Right lobe of liver (tissue), 4 donors: ENCODE data around the gene USP33.
"Not testable (repeated sequence)": the region's sequence is repeated elsewhere in the genome, so short reads cannot be mapped to it uniquely, and the experiment has no call there.

Experiments used
- POLR2A ChIP-seq: fragments of 450-650 bp; IDR thresholded peaks from one replicate; pipeline ENCODE4 v1.6.1; 2017; ENCODE audit warnings: antibody characterized with exemption, mild to moderate bottlenecking
- TF ChIP-seq, protein P1 (sequence below), 4 donors: fragments of 200-600 bp in 3 of 4; fragments of 450-650 bp in 1 of 4; IDR thresholded peaks; one replicate each; pipeline versions ENCODE4 v1.5.1 to v1.8.0; 2016 to 2022; ENCODE audit warnings: antibody characterized with exemption in 4 of 4, mild to moderate bottlenecking in 2 of 4
- donor health status: DM: no; HTN: no; CAD: no.
- donor health status: DM: no; HTN: no; CAD: no.
- donor health status: DM: no; HTN: yes; CAD: no.

DNA sequence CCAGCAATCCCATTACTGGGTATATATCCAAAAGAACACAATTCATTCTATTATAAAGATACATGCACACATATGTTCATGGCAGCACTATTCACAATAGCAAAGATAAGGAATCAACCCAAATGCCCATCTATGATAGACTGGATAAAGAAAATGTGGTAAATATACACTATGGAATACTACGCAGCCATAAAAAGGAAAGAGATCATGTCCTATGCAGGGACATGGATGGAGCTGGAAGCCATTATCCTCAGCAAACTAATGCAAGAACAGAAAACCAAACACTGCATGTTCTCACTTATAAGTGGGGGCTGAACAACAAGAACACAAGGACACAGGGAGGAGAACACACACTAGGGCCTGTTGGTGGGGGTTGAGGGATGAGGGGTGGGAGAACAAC is 60.0 kb downstream of the USP33 start:
- TF ChIP-seq, protein P1, sequence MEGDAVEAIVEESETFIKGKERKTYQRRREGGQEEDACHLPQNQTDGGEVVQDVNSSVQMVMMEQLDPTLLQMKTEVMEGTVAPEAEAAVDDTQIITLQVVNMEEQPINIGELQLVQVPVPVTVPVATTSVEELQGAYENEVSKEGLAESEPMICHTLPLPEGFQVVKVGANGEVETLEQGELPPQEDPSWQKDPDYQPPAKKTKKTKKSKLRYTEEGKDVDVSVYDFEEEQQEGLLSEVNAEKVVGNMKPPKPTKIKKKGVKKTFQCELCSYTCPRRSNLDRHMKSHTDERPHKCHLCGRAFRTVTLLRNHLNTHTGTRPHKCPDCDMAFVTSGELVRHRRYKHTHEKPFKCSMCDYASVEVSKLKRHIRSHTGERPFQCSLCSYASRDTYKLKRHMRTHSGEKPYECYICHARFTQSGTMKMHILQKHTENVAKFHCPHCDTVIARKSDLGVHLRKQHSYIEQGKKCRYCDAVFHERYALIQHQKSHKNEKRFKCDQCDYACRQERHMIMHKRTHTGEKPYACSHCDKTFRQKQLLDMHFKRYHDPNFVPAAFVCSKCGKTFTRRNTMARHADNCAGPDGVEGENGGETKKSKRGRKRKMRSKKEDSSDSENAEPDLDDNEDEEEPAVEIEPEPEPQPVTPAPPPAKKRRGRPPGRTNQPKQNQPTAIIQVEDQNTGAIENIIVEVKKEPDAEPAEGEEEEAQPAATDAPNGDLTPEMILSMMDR (IDR thresholded peaks at IDR 0.05) = not testable (repeated sequence)
- TF ChIP-seq POLR2A = not testable (repeated sequence)
